22Rv1 (cell line): ENCODE measurements around the gene UBE3A.

ENCODE experiments used
- H3K27ac ChIP-seq: fragments of 450-650 bp; 2 replicates; pipeline ENCODE4 v1.5.1; 2017
- CTCF ChIP-seq: fragments of 450-650 bp; IDR thresholded peaks from 2 replicates; pipeline ENCODE4 v1.5.1; 2017; ENCODE audit warnings: mild to moderate bottlenecking
- ZFX ChIP-seq: fragments of 450-650 bp; IDR thresholded peaks from 2 replicates; pipeline ENCODE4 v1.6.1; 2017; ENCODE audit warnings: antibody characterized with exemption, borderline replicate concordance

The UBE3A gene

GRCh38 chr15:25470230-25470629 lies 31.4 kb upstream of the UBE3A start:
- TF ChIP-seq ZFX = no peak
- TF ChIP-seq CTCF = no peak
- H3K27ac ChIP-seq = no peak overlapping the region

- no peak overlapping the region for H3K27ac ChIP-seq
- TF ChIP-seq ZFX (no peak), CTCF (no peak)
Measured at GRCh38 chr15:25469377-25469776, 30.6 kb upstream of the UBE3A start.

GRCh38 chr15:25468611-25469010 lies 29.8 kb upstream of the UBE3A start:
- no peak for TF ChIP-seq ZFX
- TF ChIP-seq CTCF = no peak
- no peak overlapping the region for H3K27ac ChIP-seq

GRCh38 chr15:25465835-25466234 lies 27.0 kb upstream of the UBE3A start:
- no peak overlapping the region for H3K27ac ChIP-seq
- TF ChIP-seq ZFX (no peak), CTCF (no peak)

GRCh38 chr15:25464784-25465183 lies 26.0 kb upstream of the UBE3A start:
- TF ChIP-seq ZFX (no peak), CTCF (no peak)
- no peak overlapping the region for H3K27ac ChIP-seq

- no peak overlapping the region for H3K27ac ChIP-seq
- TF ChIP-seq CTCF (no peak), ZFX (no peak)
Measured at GRCh38 chr15:25464383-25464782, 25.6 kb upstream of the UBE3A start.

- no peak overlapping the region for H3K27ac ChIP-seq
- TF ChIP-seq ZFX = no peak
- TF ChIP-seq CTCF = no peak
Measured at GRCh38 chr15:25456196-25456595, 17.4 kb upstream of the UBE3A start.
